Measurements from ENCODE around the gene TMEM54.

Gene TMEM54

DNA sequence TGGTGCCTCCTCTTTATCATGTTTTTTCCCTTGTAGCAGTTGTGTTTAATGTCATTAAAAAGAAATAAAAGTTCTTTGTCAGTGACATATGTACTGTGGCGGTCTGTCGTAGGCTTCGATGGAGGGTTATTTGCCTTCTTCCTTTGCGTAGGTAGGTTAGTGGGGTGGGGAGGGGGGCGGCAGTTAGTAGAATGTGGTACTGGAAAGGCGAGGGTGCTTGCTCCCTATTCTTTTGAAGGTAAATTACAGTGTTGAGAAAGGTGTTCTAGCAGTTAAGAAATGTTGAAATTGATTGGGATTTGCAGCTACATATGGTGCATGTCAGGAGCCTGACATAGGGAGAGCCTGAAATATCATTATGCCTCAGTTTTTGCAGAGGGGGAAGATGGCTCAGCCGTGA lies 42.4 kb downstream of the TMEM54 start:
- Mint-ChIP-seq H3K27me3 (no peaks in the 10 kb centered on the region), H3K36me3 (ENCODE audit: low read depth) (peaks cover 73% of the 10 kb centered on the region), H3K9me3 (no peaks in the 10 kb centered on the region), H3K27ac (no peak overlapping the region), H3K4me3 (no peak overlapping the region), H3K4me1 (ENCODE audit: low read depth) (no peaks in the 10 kb centered on the region)
- DNase-seq: no peak

DNA sequence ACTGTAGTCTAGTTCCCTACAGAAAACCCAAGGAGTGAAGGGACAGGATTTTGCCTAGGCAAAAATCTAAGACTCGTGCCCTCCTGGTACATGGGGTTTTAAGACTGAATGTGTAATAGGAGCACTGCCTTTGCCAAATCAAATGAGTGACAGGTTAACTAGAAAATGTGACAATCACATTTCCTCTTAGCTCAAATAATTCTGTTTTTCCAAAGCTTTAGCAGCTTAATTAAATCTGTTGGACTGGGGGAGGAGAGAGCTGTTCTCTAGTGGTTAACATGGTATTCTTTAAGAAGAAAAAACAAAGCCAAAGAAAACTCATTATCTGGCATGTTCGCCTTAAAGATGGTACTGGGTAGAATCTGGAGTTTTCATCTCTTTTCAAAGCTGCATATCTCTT lies 43.1 kb downstream of the TMEM54 start:
- DNase-seq: no peak
- H3K27me3 Mint-ChIP-seq: no peaks in the 10 kb centered on the region
- no peak overlapping the region for H3K4me3 Mint-ChIP-seq
- H3K9me3 Mint-ChIP-seq: no peaks in the 10 kb centered on the region
- H3K27ac Mint-ChIP-seq: no peak overlapping the region
- H3K36me3 Mint-ChIP-seq (ENCODE audit: low read depth): peaks cover 77% of the 10 kb centered on the region
- no peaks in the 10 kb centered on the region for H3K4me1 Mint-ChIP-seq (ENCODE audit: low read depth)

DNA sequence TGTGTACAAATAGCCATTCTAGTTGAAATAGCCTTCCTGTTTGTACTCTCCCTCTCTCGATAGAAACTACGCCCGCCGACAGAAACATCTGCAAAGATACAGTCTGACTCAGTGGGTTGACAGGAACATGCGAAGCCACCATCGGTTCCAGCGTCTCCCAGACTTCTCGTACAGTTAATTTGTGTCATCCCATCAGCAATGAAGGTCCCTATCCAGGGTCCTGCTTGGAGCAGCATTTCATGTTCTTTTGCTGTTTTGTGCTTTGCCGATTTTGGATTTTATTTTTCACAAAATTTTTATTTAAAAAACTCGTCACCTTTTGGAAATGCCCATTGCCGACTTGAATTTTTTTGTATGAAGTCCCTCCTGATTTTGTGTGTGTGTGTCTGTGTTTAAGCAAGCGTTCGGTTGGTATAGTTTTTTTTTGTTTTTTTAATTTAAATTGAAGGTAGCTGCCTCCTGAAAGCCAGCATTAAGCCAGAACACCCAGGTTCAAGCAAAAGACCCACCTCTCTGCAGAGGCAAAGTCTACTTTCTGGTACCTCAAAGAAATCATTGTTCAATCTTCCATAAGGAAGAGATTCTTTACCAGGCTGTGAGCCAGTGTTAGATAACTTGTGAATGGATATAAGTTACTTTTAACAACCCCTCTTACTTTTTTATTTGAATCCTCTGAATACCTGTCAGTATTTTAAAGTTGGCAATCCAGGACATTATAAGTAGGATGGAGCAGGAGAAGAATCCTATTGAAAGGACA lies 45.1 kb downstream of the TMEM54 start:
- no peak for DNase-seq
- no peaks in the 10 kb centered on the region for H3K27me3 Mint-ChIP-seq
- no peaks in the 10 kb centered on the region for H3K4me1 Mint-ChIP-seq (ENCODE audit: low read depth)
- H3K36me3 Mint-ChIP-seq (ENCODE audit: low read depth): peaks cover 73% of the 10 kb centered on the region
- no peak overlapping the region for H3K27ac Mint-ChIP-seq
- no peaks in the 10 kb centered on the region for H3K9me3 Mint-ChIP-seq
- no peak overlapping the region for H3K4me3 Mint-ChIP-seq

DNA sequence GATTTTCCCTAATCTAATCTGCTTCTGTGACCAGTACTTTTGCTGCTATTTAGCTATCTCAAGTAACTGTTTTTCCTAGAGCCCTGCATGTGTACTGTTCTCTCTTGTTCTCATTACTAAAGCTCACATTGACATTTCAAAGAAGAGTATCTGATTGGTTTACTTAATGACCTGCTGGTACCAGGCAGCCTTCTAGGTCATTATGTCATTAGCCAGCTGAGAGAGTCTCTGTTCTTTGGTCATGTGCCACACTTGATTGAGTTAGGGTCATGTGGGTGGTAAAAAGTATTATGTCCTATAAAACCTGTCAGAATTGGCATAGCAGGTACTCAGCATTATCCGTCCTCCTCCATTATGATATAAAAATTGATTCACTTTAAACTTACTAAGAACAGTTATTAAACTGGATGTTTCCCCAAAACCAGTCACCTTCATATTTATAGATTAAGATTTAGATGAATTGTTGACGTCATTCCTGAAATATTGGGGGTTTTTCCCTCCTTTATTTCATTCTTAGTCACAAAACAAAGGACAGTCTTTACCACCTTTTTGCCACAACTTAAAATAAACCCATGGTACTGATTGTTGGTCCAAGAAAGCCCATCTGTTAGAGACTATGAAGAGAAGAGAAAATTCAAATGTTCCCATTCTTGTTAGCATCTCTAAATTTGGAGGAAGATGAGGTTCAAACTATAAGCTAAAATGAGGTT lies 52.7 kb downstream of the TMEM54 start:
- Mint-ChIP-seq H3K27me3 (no peaks in the 10 kb centered on the region), H3K9me3 (no peaks in the 10 kb centered on the region), H3K4me3 (no peak overlapping the region), H3K4me1 (ENCODE audit: low read depth) (peaks cover 5% of the 10 kb centered on the region), H3K36me3 (ENCODE audit: low read depth) (peaks cover 61% of the 10 kb centered on the region), H3K27ac (no peak overlapping the region)
- no peak for DNase-seq

All from activated T-cell treated with anti-CD3 and anti-CD28 coated beads, Interleukin-2, amount 50 U/mL, for 24 hours (primary cell).